Measurements from ENCODE around the gene DOCK3. TPM values are rescaled to one million over a fixed set of nuclear protein-coding genes. Genes with fewer than 3 reads are reported as not detected.

Gene DOCK3
- total and polyA plus RNA-seq, 4 donors: 0.01 to 0.08 (median 0.06) TPM; not detected in 1

- Histone ChIP-seq H3K9ac (ENCODE audit: low read depth in 1 of 2, low read length in 2 of 2) (no peak overlapping the region), H3K36me3 (ENCODE audit: control insufficient read depth in 4 of 4, insufficient read depth in 3 of 4, low read depth in 1 of 4, low read length in 3 of 4) (no peaks in the 10 kb centered on the region), H3K4me3 (ENCODE audit: low read depth in 1 of 3, low read length in 3 of 3) (no peak overlapping the region), H3K27me3 (ENCODE audit: control insufficient read depth in 4 of 4, insufficient read depth in 4 of 4, low read length in 3 of 4) (no peaks in the 10 kb centered on the region), H3K9me3 (ENCODE audit: control insufficient read depth in 4 of 4, low read length in 3 of 4) (peaks cover 0 to 3% (median 0%) of the 10 kb centered on the region in 4 donors), H3K4me1 (ENCODE audit: control insufficient read depth in 4 of 4, insufficient read depth in 4 of 4, low read length in 3 of 4) (no peaks in the 10 kb centered on the region), H3K27ac (ENCODE audit: low read depth in 1 of 2, low read length in 2 of 2) (no peak overlapping the region)
- TF ChIP-seq ATF3 (IDR thresholded peaks at IDR 0.05) (no peak), EGR1 (IDR thresholded peaks at IDR 0.05; ENCODE audit: low read depth in 2 of 2) (no peak), ZBTB33 (IDR thresholded peaks at IDR 0.05) (no peak), FOXA1 (IDR thresholded peaks at IDR 0.05) (no peak), REST (IDR thresholded peaks at IDR 0.05) (no peak), YY1 (IDR thresholded peaks at IDR 0.05) (no peak), TAF1 (conservative IDR thresholded peaks at IDR 0.05) (no peak), SP1 (IDR thresholded peaks at IDR 0.05) (no peak), FOXA2 (IDR thresholded peaks at IDR 0.05) (no peak), JUND (IDR thresholded peaks at IDR 0.05) (no peak)
- TF ChIP-seq, protein P1, sequence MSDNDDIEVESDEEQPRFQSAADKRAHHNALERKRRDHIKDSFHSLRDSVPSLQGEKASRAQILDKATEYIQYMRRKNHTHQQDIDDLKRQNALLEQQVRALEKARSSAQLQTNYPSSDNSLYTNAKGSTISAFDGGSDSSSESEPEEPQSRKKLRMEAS (IDR thresholded peaks at IDR 0.05): no peak
- WGBS: 60% methylated on average over 5 of the region's 5 CpGs
- no peak for DNase-seq (ENCODE audit: low spot score)
Observed at GRCh38 chr3:50749822-50750221, 75.1 kb downstream of the DOCK3 start.

DNA sequence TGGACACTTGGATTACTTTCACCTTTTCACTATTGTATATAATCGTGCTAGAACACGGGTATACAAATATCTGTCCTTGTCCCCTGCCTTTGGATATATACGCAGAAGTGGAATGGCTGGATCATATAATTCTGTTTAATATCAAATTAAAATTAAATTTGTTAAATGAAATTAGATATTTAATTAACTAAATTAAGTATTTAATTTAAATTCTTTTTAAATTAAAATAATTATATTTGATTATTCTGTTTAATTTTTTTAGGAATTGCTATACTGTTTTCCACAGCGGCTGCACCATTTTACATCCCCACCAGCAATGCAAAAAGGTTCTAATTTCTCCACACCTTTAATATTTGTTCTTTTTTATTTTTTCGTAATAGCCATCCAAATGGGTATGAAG, 84.3 kb downstream of the DOCK3 start:
- Histone ChIP-seq H3K9me3 (ENCODE audit: control insufficient read depth in 4 of 4, low read length in 3 of 4) (no peaks in the 10 kb centered on the region), H3K4me3 (ENCODE audit: low read depth in 1 of 3, low read length in 3 of 3) (no peak overlapping the region), H3K27me3 (ENCODE audit: control insufficient read depth in 4 of 4, insufficient read depth in 4 of 4, low read length in 3 of 4) (no peaks in the 10 kb centered on the region), H3K36me3 (ENCODE audit: control insufficient read depth in 4 of 4, insufficient read depth in 3 of 4, low read depth in 1 of 4, low read length in 3 of 4) (no peaks in the 10 kb centered on the region), H3K9ac (ENCODE audit: low read depth in 1 of 2, low read length in 2 of 2) (no peak overlapping the region), H3K27ac (ENCODE audit: low read depth in 1 of 2, low read length in 2 of 2) (no peak overlapping the region), H3K4me1 (ENCODE audit: control insufficient read depth in 4 of 4, insufficient read depth in 4 of 4, low read length in 3 of 4) (peaks cover 0 to 2% (median 0%) of the 10 kb centered on the region in 4 donors)
- TF ChIP-seq HNF4A (conservative IDR thresholded peaks at IDR 0.05) (no peak), SP1 (IDR thresholded peaks at IDR 0.05) (no peak), YY1 (IDR thresholded peaks at IDR 0.05) (no peak), RXRA (IDR thresholded peaks at IDR 0.05) (no peak), GABPA (IDR thresholded peaks at IDR 0.05 in 1 of 2, conservative IDR thresholded peaks at IDR 0.05 in 1 of 2) (no peak)
- 85% methylated on average over 5 of the region's 5 CpGs for WGBS
- no peak for DNase-seq (ENCODE audit: low spot score)

Measured in liver (tissue), 9 donors.